ENCODE data around the gene TTLL12. TPM values are rescaled to one million over a fixed set of nuclear protein-coding genes. Genes with fewer than 3 reads are reported as not detected.
"Not testable (repeated sequence)": the region's sequence is repeated elsewhere in the genome, so short reads cannot be mapped to it uniquely, and the experiment has no call there.

Gene TTLL12
- total RNA-seq, 2 donors from 2014 or later: 22.4 to 23.2 TPM

DNA sequence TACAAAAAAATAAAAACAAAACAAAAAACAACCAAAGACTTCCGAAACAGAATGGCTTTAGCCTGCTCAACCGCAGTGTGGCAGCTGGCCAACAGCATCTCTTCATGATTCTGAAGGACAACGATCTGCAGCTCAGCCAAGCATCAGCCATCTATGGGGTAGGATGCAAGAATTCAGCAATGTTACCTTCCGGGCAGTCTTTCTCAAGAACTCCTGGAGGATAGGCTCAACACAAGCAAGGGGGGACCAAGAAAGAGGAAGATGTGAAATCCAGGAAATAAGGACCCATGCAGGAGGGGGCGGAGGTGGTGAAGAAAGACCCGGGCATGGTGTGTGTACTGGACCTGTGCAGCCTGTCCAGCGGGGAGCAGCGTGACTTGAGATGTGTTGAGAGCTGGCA, 39.1 kb downstream of the TTLL12 start:
- Histone ChIP-seq H3K27me3 (replicated peaks; ENCODE audit: insufficient read depth) (no peaks in the 10 kb centered on the region), H3K36me3 (no peaks in the 10 kb centered on the region), H3K4me1 (ENCODE audit: control insufficient read depth in 1 of 2, low read depth in 2 of 2) (peaks cover 5 to 26% of the 10 kb centered on the region in 2 donors), H3K27ac (no peak overlapping the region), H3K9me3 (no peaks in the 10 kb centered on the region), H3K4me3 (no peak overlapping the region)
- TF ChIP-seq, protein P1, sequence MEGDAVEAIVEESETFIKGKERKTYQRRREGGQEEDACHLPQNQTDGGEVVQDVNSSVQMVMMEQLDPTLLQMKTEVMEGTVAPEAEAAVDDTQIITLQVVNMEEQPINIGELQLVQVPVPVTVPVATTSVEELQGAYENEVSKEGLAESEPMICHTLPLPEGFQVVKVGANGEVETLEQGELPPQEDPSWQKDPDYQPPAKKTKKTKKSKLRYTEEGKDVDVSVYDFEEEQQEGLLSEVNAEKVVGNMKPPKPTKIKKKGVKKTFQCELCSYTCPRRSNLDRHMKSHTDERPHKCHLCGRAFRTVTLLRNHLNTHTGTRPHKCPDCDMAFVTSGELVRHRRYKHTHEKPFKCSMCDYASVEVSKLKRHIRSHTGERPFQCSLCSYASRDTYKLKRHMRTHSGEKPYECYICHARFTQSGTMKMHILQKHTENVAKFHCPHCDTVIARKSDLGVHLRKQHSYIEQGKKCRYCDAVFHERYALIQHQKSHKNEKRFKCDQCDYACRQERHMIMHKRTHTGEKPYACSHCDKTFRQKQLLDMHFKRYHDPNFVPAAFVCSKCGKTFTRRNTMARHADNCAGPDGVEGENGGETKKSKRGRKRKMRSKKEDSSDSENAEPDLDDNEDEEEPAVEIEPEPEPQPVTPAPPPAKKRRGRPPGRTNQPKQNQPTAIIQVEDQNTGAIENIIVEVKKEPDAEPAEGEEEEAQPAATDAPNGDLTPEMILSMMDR (IDR thresholded peaks at IDR 0.05): no peak
- DNase-seq (ENCODE audit: low spot score) (no peak), ATAC-seq (ENCODE audit: insufficient number of reproducible peaks, low FRiP score, low read depth) (no peak)

DNA sequence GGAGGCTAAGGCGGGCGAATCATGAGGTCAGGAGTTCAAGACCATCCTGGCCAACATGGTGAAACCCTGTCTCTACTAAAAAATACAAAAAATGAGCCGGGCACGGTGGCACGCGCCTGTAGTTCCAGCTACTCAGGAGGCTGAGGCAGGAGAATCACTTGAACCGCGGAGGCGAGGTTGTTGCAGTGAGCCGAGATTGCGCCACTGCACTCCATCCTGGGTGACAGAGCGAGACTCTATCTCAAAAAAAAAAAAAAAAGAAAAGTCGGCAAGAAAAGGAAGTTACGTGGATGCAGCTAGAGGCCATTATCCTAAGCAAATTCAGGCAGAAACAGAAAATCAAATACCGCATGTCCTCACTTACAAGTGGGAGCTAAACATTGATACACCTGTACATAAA, 40.6 kb downstream of the TTLL12 start:
- H3K36me3 ChIP-seq; ATAC-seq (ENCODE audit: insufficient number of reproducible peaks, low FRiP score, low read depth); H3K27ac ChIP-seq; DNase-seq (ENCODE audit: low spot score); H3K27me3 ChIP-seq (replicated peaks; ENCODE audit: insufficient read depth); H3K9me3 ChIP-seq; H3K4me3 ChIP-seq: not testable (repeated sequence)
- peaks cover 8 to 30% of the 10 kb centered on the region in 2 donors for H3K4me1 ChIP-seq (ENCODE audit: control insufficient read depth in 1 of 2, low read depth in 2 of 2)

DNA sequence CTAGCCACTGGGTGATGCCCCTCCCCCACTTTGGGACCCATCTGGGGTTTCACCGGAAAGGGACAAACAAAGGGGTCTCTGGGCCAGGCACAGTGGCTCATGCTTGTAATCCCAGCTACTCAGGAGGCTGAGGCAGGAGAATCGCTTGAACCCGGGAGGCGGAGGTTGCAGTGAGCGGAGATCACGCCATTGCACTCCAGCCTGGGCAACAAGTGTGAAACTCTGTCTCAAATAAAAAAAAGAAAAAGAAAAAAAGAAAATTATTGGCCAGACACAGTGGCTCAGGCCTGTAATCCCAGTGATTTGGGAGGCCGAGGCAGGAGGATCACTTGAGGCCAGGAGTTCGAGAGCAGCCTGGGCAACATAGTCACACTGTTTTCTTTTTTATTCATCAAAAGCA, 41.6 kb downstream of the TTLL12 start:
- not testable (repeated sequence) for H3K36me3 ChIP-seq; H3K27me3 ChIP-seq (replicated peaks; ENCODE audit: insufficient read depth); ATAC-seq (ENCODE audit: insufficient number of reproducible peaks, low FRiP score, low read depth); H3K9me3 ChIP-seq; H3K4me3 ChIP-seq; DNase-seq (ENCODE audit: low spot score); H3K27ac ChIP-seq
- H3K4me1 ChIP-seq (ENCODE audit: control insufficient read depth in 1 of 2, low read depth in 2 of 2): peaks cover 5 to 23% of the 10 kb centered on the region in 2 donors

DNA sequence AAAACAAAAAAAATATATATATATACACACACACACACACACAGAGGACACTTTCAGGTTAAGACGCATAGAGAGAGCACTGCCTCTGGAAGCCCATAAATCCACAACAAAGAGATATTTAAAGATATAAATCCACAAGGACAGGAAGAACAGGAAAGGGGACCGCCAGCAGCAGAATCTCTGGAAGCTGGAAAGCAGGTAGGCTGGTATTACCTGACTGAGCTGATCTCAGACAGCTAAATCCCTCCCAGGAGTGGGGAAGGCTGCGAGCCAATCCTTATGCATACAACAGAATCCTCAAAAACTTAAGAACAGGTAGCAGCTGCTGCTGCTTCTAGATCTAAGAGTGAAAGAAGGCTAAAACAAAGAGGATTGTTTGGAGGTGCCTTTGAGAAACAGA, 42.0 kb downstream of the TTLL12 start:
- H3K4me1 ChIP-seq (ENCODE audit: control insufficient read depth in 1 of 2, low read depth in 2 of 2): peaks cover 5 to 21% of the 10 kb centered on the region in 2 donors
- DNase-seq (ENCODE audit: low spot score) (no peak), ATAC-seq (ENCODE audit: insufficient number of reproducible peaks, low FRiP score, low read depth) (no peak)
- TF ChIP-seq, protein P1 (IDR thresholded peaks at IDR 0.05): no peak
- H3K27ac ChIP-seq: no peak overlapping the region
- peaks cover 4% of the 10 kb centered on the region for H3K36me3 ChIP-seq
- no peaks in the 10 kb centered on the region for H3K9me3 ChIP-seq
- no peak overlapping the region for H3K4me3 ChIP-seq
- H3K27me3 ChIP-seq (replicated peaks; ENCODE audit: insufficient read depth): no peaks in the 10 kb centered on the region

DNA sequence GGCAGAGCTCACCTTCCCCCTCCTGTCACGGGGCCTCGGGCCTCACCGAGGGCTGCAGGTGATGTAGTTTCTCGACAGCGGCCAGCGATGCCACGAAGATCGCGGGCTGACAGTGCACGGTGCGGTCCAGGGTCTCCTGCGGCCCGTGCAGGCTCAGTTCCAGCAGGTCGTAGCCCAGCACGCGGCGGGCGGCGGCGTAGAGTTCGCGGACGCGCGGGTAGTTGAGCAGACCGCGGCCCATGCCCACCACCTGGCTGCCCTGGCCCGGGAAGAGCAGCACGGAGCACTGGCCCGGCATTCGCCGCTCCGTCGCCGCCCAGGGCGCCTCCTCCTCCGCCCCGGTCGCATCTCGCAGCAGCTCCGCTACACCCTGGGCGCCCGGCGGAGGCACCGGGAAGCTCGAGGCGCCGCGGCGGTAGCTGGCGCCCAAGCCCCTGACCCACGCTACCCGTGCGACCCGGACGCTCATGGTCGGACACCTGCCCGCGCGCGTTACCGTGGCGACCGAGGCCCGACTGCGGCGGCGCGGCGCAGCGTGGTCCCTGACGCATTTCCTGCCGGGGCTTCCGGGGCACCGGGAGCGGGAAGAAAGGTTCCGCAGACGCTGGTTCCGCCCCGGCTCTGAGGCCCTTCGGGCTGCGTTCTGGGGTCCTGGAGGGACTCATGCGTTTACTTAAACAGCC, 43.9 kb downstream of the TTLL12 start, which contains the start of gene MCAT:
Gene MCAT (minus strand): TSS at position 519 of the 683 bp plus-strand sequence. CDS start 50 bp downstream, at position 469.
- peak within 1 kb of the TSS; percentile 97 for H3K4me3 ChIP-seq
- no peaks in the 10 kb centered on the region for H3K27me3 ChIP-seq (replicated peaks; ENCODE audit: insufficient read depth)
- peaks cover 4% of the 10 kb centered on the region for H3K36me3 ChIP-seq
- no peaks in the 10 kb centered on the region for H3K9me3 ChIP-seq
- peak within 1 kb of the TSS; percentile 25 to 34 for H3K27ac ChIP-seq
- ATAC-seq (ENCODE audit: insufficient number of reproducible peaks, low FRiP score, low read depth) (peak; percentile 83), DNase-seq (ENCODE audit: low spot score) (peak; percentile 40)
- peaks cover 5 to 21% of the 10 kb centered on the region in 2 donors for H3K4me1 ChIP-seq (ENCODE audit: control insufficient read depth in 1 of 2, low read depth in 2 of 2)
- TF ChIP-seq, protein P1 (IDR thresholded peaks at IDR 0.05): no peak

DNA sequence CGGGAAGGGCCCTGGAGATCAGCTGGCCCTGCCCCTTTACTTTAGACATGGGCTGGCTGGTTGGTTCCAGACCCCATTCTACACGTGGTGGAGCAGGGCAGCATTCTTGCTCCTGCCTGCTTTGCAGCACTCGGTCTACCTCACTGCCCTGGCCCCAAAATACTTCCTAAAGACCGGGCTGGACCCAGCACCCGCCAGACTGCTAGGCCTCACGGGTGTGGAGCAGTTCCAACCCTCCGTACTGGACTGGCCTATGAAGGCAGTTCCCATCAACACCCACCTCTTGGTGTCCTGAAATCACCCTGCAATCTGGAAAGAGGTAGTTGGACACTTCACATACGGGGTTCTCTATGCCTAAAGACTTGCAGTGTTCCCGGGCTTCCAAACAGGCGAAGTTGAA, 50.1 kb downstream of the TTLL12 start:
- ATAC-seq (ENCODE audit: insufficient number of reproducible peaks, low FRiP score, low read depth) (no peak), DNase-seq (ENCODE audit: low spot score) (no peak)
- Histone ChIP-seq H3K36me3 (peaks cover 12% of the 10 kb centered on the region), H3K9me3 (no peaks in the 10 kb centered on the region), H3K27ac (no peak overlapping the region), H3K27me3 (replicated peaks; ENCODE audit: insufficient read depth) (no peaks in the 10 kb centered on the region), H3K4me1 (ENCODE audit: control insufficient read depth in 1 of 2, low read depth in 2 of 2) (peaks cover 0 to 14% of the 10 kb centered on the region in 2 donors), H3K4me3 (no peak overlapping the region)
- TF ChIP-seq, protein P1 (IDR thresholded peaks at IDR 0.05): no peak

Measured in thoracic aorta (tissue), 2 donors.